K562 (cell line): ENCODE data around the gene TMEM161B. TPM values are rescaled to one million over a fixed set of nuclear protein-coding genes. Genes with fewer than 3 reads are reported as not detected.

Experiments used
- ATF2 ChIP-seq: sonication (generic); formaldehyde crosslinking; IDR thresholded peaks from 2 replicates; pipeline ENCODE4 v1.8.1; 2022; ENCODE audit warnings: missing genetic modification reagents
- ATF6 ChIP-seq: sonication (generic); formaldehyde crosslinking; IDR thresholded peaks from 2 replicates; pipeline ENCODE4 v1.4.0; 2020; ENCODE audit warnings: mild to moderate bottlenecking, missing genetic modification reagents
- DEAF1 ChIP-seq: fragments of 450-650 bp; formaldehyde crosslinking; IDR thresholded peaks from 2 replicates; pipeline ENCODE4 v1.4.0; 2020; ENCODE audit warnings: mild to moderate bottlenecking, moderate library complexity
- NFATC3 ChIP-seq: fragments of 450-650 bp; IDR thresholded peaks from 2 replicates; pipeline ENCODE4 v1.6.1; 2017; ENCODE audit warnings: mild to moderate bottlenecking
- RB1 ChIP-seq: fragments of 450-650 bp; IDR thresholded peaks from 2 replicates; pipeline ENCODE4 v1.6.1; 2017; ENCODE audit warnings: low read depth, mild to moderate bottlenecking
- ZFP30 ChIP-seq: fragments of 250-450 bp; sonication (Bioruptor Pico); IDR thresholded peaks from 2 replicates; pipeline ENCODE4 v1.8.0; 2022; ENCODE audit warnings: moderate library complexity, mild to moderate bottlenecking, inconsistent platforms, borderline replicate concordance
- ZNF398 ChIP-seq: fragments of 250-450 bp; sonication (Bioruptor Pico); IDR thresholded peaks from 2 replicates; pipeline ENCODE4 v1.8.0; 2021; ENCODE audit warnings: moderate library complexity, mild to moderate bottlenecking, inconsistent platforms
- polyA plus RNA-seq, 8 experiments: library from polyadenylated mRNA; depleted of rRNA in 4 of 8; stranded (reverse) in 5 of 8; unstranded in 3 of 8; fragments of >200 nt; fragmentation: Nextera tagmentation in 2 of 8; fragmentation: Illumina TruSeq in 1 of 8; extraction: Ambion mirVana in 2 of 8; extraction: Trizol in 1 of 8; gene quantifications; 2 replicates each; pipeline versions ENCODE4 v1.2.1 to v1.2.3, GENCODE V29; 2011 to 2014; ENCODE audit warnings: inconsistent platforms in 1 of 8, missing spikeins in 1 of 8
- total RNA-seq, 7 experiments: library from RNA; depleted of rRNA in 6 of 7; stranded (reverse); fragments of >200 nt in 6 of 7; fragmentation: Illumina TruSeq in 2 of 7; extraction: Trizol in 2 of 7; gene quantifications; 2 replicates each; pipeline versions ENCODE4 v1.2.1 to v1.2.3, GENCODE V29; 2011 to 2021; ENCODE audit warnings: low replicate concordance in 1 of 7

Gene TMEM161B
- total and polyA plus RNA-seq, 9 of the 15 experiments (the other 6 are each of a cell fraction or from before 2014, with no cell fraction given) = 18.9 to 57.1 (median 40.6) TPM

GRCh38 chr5:88263349-88263748 lies 5.3 kb downstream of the TMEM161B start (continued):
- TF ChIP-seq ATF6 (CRISPR knock-in tag) = no peak
- no peak for TF ChIP-seq ZFP30
- no peak for TF ChIP-seq NFATC3
- TF ChIP-seq RB1 = no peak
- no peak for TF ChIP-seq ZNF398 (CRISPR knock-in tag)
- no peak for TF ChIP-seq DEAF1 (CRISPR knock-in tag)
- TF ChIP-seq ATF2 (CRISPR knock-in tag) = no peak
